ENCODE measurements around the gene HNRNPM. TPM values are rescaled to one million over a fixed set of nuclear protein-coding genes. Genes with fewer than 3 reads are reported as not detected.
"Not testable (repeated sequence)": the region's sequence is repeated elsewhere in the genome, so short reads cannot be mapped to it uniquely, and the experiment has no call there.

HNRNPM gene
- total and polyA plus RNA-seq, 2 donors = 92.7 to 123 TPM

DNA sequence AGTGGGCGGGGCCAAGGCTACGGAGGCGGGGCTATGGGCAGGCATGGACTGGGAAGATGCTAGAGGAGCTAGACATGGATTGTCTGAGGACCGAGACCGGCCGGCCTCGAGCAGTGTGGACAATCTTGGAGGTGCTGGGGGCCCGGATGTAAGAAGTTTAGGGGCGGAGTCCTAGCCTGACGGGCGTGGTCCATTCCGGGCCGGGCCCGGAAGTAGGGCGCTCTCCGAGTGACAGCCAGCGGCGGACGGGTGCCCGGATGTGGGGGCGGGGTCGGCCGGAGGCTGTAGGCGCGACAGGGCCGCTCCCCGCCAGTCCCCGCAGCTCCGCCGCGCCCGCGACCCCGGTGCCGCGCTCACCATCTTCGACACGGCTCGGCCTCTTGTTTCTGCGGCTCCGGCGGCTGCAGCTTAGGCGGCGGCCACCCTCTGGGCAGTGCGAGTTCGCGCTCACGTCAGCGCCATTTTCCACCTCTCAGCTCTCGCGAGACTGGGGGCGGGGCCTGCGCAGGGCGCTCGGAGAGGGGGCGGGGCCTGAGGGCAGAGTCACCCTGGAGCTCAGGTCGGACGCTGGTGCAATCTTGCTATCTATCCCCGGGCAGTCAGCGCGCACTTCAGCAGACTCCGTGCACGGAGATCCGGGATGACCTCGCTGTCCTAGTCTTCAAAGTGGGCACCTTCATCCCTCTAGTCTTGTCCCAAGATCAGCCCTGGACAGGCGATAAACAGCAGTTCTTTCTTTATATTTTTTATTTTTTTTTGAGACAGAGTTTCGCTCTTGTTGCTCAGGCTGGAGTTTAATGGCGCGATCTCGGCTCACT is 69.1 kb downstream of the HNRNPM start, which contains the start of gene ZNF414:
Gene ZNF414 (minus strand): TSS at position 481 of the 818 bp plus-strand sequence. CDS start 121 bp downstream, at position 360.
- Histone ChIP-seq H3K27me3 (ENCODE audit: control insufficient read depth in 2 of 2, insufficient read depth in 1 of 2, low read length in 1 of 2) (no peaks in the 10 kb centered on the region), H3K4me3 (ENCODE audit: low read length in 2 of 2) (peak within 1 kb of the TSS; percentile 59 to 98), H3K27ac (ENCODE audit: low read depth in 1 of 2, low read length in 1 of 2) (peak within 1 kb of the TSS; percentile 94 to 100), H3K4me1 (ENCODE audit: control insufficient read depth in 2 of 2, insufficient read depth in 2 of 2, low read length in 2 of 2) (peaks cover 21 to 60% of the 10 kb centered on the region in 2 donors), H3K9me3 (ENCODE audit: control insufficient read depth in 2 of 2, insufficient read depth in 1 of 2, low read length in 1 of 2) (peaks cover 1 to 4% of the 10 kb centered on the region in 2 donors), H3K36me3 (ENCODE audit: control insufficient read depth in 2 of 2, insufficient read depth in 2 of 2, low read length in 1 of 2) (peaks cover 7 to 25% of the 10 kb centered on the region in 2 donors)
- peak; percentile 85 to 98 (median 93) for DNase-seq (ENCODE audit: low read depth in 6 of 9, low spot score in 9 of 9)
- WGBS = 2% methylated on average over 70 of the region's 70 CpGs

DNA sequence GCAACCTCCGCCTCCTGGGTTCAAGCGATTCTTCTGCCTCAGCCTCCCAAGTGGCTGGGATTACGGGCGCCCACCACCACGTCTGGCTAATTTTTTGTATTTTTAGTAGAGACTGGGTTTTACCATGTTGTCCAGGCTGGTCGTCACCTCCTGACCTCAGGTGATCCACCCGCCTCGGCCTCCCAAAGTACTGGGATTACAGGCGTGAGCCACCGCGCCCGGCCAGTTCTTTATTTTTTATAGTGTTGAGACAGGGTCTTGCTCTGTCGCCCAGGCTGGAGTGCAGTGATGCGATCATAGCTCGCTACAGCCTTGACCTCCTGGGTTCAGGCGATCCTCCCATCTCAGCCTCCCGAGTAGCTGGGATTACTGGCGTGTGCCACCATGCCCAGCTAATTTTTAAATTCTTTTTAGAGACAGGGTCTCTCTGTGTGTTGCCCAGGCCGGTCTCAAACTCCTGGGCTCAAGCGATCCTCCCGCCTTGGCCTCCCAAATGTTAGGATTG is 69.8 kb downstream of the HNRNPM start:
- 86% methylated on average over 21 of the region's 21 CpGs for WGBS
- not testable (repeated sequence) for H3K27me3 ChIP-seq (ENCODE audit: control insufficient read depth in 2 of 2, insufficient read depth in 1 of 2, low read length in 1 of 2); DNase-seq (ENCODE audit: low read depth in 6 of 9, low spot score in 9 of 9); H3K9me3 ChIP-seq (ENCODE audit: control insufficient read depth in 2 of 2, insufficient read depth in 1 of 2, low read length in 1 of 2)
- peaks cover 7 to 21% of the 10 kb centered on the region in 2 donors for H3K36me3 ChIP-seq (ENCODE audit: control insufficient read depth in 2 of 2, insufficient read depth in 2 of 2, low read length in 1 of 2)
- peak overlapping the region; percentile 94 to 100 for H3K27ac ChIP-seq (ENCODE audit: low read depth in 1 of 2, low read length in 1 of 2)
- peaks cover 21 to 61% of the 10 kb centered on the region in 2 donors for H3K4me1 ChIP-seq (ENCODE audit: control insufficient read depth in 2 of 2, insufficient read depth in 2 of 2, low read length in 2 of 2)
- peak overlapping the region; percentile 59 to 98 for H3K4me3 ChIP-seq (ENCODE audit: low read length in 2 of 2)

DNA sequence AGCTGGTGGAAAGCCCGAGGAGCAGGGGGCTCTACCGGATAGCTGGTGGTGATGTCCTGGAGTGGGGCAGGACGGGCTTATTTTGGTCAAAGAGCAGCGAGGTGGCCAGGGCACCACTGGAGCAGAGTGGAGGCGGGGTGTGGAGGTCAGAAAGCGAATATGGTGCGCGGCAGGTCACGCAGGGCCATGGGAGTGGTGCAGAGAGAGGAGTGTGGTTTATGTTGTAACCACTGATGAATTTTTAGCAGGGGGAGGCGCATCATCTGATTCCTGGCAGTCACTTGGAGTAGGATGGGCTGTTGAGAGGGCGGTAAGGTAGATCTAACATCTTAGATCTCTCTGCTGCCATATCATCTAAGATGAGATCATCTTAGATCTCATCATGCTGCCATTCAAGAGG is 70.5 kb downstream of the HNRNPM start:
- WGBS = 86% methylated on average over 11 of the region's 11 CpGs
- Histone ChIP-seq H3K36me3 (ENCODE audit: control insufficient read depth in 2 of 2, insufficient read depth in 2 of 2, low read length in 1 of 2) (peaks cover 7 to 15% of the 10 kb centered on the region in 2 donors), H3K4me1 (ENCODE audit: control insufficient read depth in 2 of 2, insufficient read depth in 2 of 2, low read length in 2 of 2) (peaks cover 21 to 61% of the 10 kb centered on the region in 2 donors), H3K9me3 (ENCODE audit: control insufficient read depth in 2 of 2, insufficient read depth in 1 of 2, low read length in 1 of 2) (peaks cover 1 to 4% of the 10 kb centered on the region in 2 donors), H3K4me3 (ENCODE audit: low read length in 2 of 2) (no peak overlapping the region), H3K27me3 (ENCODE audit: control insufficient read depth in 2 of 2, insufficient read depth in 1 of 2, low read length in 1 of 2) (no peaks in the 10 kb centered on the region), H3K27ac (ENCODE audit: low read depth in 1 of 2, low read length in 1 of 2) (peak overlapping the region; percentile 64 to 71)
- peak in 1 of 9 donors; percentile 53 for DNase-seq (ENCODE audit: low read depth in 6 of 9, low spot score in 9 of 9)

DNA sequence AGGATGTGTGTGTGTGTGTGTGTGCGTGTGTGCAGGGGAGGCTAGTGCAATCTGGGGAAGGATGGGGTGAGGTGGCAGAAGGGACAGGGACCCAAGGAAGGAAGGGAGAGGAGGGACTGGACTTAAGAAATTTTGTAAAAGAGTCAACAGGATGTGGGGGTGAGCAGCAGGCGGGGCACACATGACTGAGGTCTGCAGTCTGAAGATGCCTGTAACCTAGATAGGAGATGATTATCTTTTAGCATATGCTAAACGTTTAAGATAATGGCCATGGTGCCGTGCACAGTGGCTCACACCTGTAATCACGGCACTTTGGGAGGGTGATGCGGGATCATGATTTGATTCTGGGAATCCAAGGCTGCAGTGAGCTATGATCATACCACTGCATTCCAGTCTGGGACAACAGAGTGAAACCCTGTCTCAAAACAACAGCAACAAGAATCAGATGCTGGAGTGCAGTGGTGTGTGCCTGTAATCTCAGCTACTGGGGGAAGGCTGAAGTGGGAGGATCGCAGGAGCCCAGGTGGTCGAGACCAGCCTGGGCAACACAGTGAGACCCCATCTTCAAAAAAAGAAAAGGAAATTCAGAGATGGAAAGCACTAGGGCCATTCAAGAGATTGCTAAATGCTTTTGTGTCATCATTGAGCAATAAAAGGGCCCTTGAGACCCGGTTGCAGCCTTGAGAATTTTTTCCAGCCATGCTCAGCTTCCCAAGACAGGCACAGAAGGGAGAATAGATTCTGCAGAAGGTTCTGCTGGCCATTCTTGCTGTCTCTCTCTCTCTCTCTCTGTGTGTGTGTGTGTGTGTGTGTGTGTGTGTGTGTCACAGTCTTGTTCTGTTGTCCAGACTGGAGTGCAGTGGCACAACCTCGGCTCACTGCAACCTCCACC is 73.0 kb downstream of the HNRNPM start:
- peak in 7 of 9 donors; percentile 45 to 82 (median 62) for DNase-seq (ENCODE audit: low read depth in 6 of 9, low spot score in 9 of 9)
- Histone ChIP-seq H3K27ac (ENCODE audit: low read depth in 1 of 2, low read length in 1 of 2) (peak overlapping the region; percentile 77 to 91), H3K4me3 (ENCODE audit: low read length in 2 of 2) (no peak overlapping the region), H3K9me3 (ENCODE audit: control insufficient read depth in 2 of 2, insufficient read depth in 1 of 2, low read length in 1 of 2) (no peaks in the 10 kb centered on the region), H3K36me3 (ENCODE audit: control insufficient read depth in 2 of 2, insufficient read depth in 2 of 2, low read length in 1 of 2) (no peaks in the 10 kb centered on the region), H3K27me3 (ENCODE audit: control insufficient read depth in 2 of 2, insufficient read depth in 1 of 2, low read length in 1 of 2) (no peaks in the 10 kb centered on the region), H3K4me1 (ENCODE audit: control insufficient read depth in 2 of 2, insufficient read depth in 2 of 2, low read length in 2 of 2) (peaks cover 21 to 55% of the 10 kb centered on the region in 2 donors)
- 37% methylated on average over 10 of the region's 10 CpGs for WGBS

DNA sequence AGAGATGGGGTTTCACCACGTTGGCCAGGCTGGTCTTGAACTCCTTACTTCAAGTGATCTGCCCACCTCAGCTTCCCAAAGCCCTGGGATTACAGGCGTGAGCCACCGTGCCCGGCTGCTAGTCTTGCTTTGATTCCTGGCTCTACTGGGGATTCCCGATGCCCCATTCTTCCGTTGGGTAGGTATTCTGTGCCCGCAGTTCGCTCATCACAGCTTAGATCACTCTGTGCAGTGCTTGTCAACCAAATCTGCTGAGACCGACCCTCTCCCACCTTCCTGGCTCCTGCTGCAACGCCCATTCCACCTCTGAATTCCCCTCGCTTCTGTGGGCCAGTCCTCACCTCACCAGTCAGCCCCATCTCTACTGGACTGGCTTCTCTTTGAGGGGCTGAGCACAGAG is 73.8 kb downstream of the HNRNPM start:
- H3K9me3 ChIP-seq (ENCODE audit: control insufficient read depth in 2 of 2, insufficient read depth in 1 of 2, low read length in 1 of 2) = no peaks in the 10 kb centered on the region
- peaks cover 16 to 48% of the 10 kb centered on the region in 2 donors for H3K4me1 ChIP-seq (ENCODE audit: control insufficient read depth in 2 of 2, insufficient read depth in 2 of 2, low read length in 2 of 2)
- peak overlapping the region; percentile 3 to 82 for H3K27ac ChIP-seq (ENCODE audit: low read depth in 1 of 2, low read length in 1 of 2)
- 93% methylated on average over 11 of the region's 11 CpGs for WGBS
- no peak overlapping the region for H3K4me3 ChIP-seq (ENCODE audit: low read length in 2 of 2)
- no peaks in the 10 kb centered on the region for H3K36me3 ChIP-seq (ENCODE audit: control insufficient read depth in 2 of 2, insufficient read depth in 2 of 2, low read length in 1 of 2)
- H3K27me3 ChIP-seq (ENCODE audit: control insufficient read depth in 2 of 2, insufficient read depth in 1 of 2, low read length in 1 of 2) = no peaks in the 10 kb centered on the region
- DNase-seq (ENCODE audit: low read depth in 6 of 9, low spot score in 9 of 9) = no peak

DNA sequence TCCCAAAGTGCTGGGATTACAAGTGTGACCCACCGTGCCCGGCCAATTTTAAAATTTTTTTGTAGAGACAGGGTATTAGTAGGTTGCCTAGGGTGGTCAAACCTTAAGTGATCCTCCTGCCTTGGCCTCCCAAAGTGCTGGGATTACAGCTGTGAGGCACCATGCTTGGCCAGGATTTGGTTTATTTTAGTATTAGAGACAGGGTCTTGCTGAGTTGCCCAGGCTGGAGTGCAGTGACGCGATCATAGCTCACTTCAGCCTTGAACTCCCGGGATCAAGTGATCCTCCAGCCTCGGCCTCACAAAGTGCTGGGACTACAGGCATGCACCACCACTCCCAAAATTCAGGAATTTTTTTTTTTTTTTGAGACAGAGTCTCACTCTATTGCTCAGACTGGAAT is 74.6 kb downstream of the HNRNPM start:
- Histone ChIP-seq H3K4me1 (ENCODE audit: control insufficient read depth in 2 of 2, insufficient read depth in 2 of 2, low read length in 2 of 2) (peaks cover 16 to 43% of the 10 kb centered on the region in 2 donors), H3K36me3 (ENCODE audit: control insufficient read depth in 2 of 2, insufficient read depth in 2 of 2, low read length in 1 of 2) (no peaks in the 10 kb centered on the region), H3K9me3 (ENCODE audit: control insufficient read depth in 2 of 2, insufficient read depth in 1 of 2, low read length in 1 of 2) (no peaks in the 10 kb centered on the region), H3K27ac (ENCODE audit: low read depth in 1 of 2, low read length in 1 of 2) (no peak overlapping the region), H3K27me3 (ENCODE audit: control insufficient read depth in 2 of 2, insufficient read depth in 1 of 2, low read length in 1 of 2) (no peaks in the 10 kb centered on the region), H3K4me3 (ENCODE audit: low read length in 2 of 2) (no peak overlapping the region)
- no peak for DNase-seq (ENCODE audit: low read depth in 6 of 9, low spot score in 9 of 9)
- 97% methylated on average over 6 of the region's 6 CpGs for WGBS

DNA sequence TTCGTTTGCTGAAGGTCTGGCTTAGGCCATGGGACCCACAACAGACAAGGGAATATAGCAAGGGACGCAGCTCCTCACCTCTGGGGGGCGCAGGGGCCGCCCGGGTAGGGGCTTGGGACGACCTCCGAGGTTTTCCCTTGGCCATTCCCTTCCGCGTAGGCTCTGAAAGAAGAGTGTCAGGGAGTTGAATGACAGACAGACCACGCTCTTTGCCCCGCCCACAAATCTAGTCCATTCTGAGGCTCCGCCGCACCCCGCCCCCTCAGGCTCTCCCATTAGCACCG is 80.6 kb downstream of the HNRNPM start:
- H3K4me3 ChIP-seq (ENCODE audit: low read length in 2 of 2) = peak overlapping the region in 1 of 2 donors; percentile 13
- no peaks in the 10 kb centered on the region for H3K36me3 ChIP-seq (ENCODE audit: control insufficient read depth in 2 of 2, insufficient read depth in 2 of 2, low read length in 1 of 2)
- peak overlapping the region in 1 of 2 donors; percentile 43 for H3K27ac ChIP-seq (ENCODE audit: low read depth in 1 of 2, low read length in 1 of 2)
- H3K9me3 ChIP-seq (ENCODE audit: control insufficient read depth in 2 of 2, insufficient read depth in 1 of 2, low read length in 1 of 2) = peaks cover 0 to 24% of the 10 kb centered on the region in 2 donors
- H3K27me3 ChIP-seq (ENCODE audit: control insufficient read depth in 2 of 2, insufficient read depth in 1 of 2, low read length in 1 of 2) = no peaks in the 10 kb centered on the region
- no peak for DNase-seq (ENCODE audit: low read depth in 6 of 9, low spot score in 9 of 9)
- no peaks in the 10 kb centered on the region for H3K4me1 ChIP-seq (ENCODE audit: control insufficient read depth in 2 of 2, insufficient read depth in 2 of 2, low read length in 2 of 2)
- 90% methylated on average over 15 of the region's 15 CpGs for WGBS

DNA sequence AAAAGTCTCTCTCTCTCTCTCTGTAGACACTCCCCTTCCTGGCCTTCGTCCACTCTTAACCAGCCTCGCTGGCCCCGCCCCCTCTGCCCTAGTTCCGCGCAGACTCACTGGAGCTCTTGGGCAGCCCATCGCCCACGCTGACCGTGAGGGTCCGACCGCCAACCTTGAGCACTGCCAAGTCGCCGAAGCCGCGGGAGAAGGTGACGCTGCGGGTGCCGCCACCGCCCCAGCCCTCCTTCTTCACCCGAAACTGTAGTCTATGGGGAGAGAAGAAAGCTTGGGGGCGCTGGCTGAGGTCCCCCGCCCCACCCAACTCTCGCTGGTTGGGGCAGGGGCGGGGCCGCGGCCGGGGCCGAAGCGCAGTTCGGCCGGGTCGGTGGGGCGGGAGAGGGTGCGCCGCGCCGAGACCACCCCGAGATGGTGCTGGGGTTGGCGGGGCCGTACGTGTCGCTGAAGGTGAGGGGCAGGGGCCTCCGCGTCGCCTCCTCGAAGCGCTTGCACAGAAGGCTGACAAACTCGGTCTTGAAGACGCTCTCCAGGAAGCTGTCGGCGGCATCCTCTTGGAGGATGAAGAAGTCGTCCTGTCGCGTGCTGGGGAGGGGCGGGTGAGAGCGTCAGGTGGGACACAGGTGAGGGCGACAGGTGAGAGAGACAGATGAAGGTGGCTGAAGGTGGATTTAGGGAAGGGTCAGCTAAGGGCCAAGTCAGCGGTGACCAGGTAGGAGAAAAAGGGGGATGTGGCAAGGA is 81.7 kb downstream of the HNRNPM start:
- WGBS = 90% methylated on average over 57 of the region's 57 CpGs
- H3K27ac ChIP-seq (ENCODE audit: low read depth in 1 of 2, low read length in 1 of 2) = peak overlapping the region in 1 of 2 donors; percentile 50
- DNase-seq (ENCODE audit: low read depth in 6 of 9, low spot score in 9 of 9) = peak in 1 of 9 donors; percentile 44
- no peaks in the 10 kb centered on the region for H3K36me3 ChIP-seq (ENCODE audit: control insufficient read depth in 2 of 2, insufficient read depth in 2 of 2, low read length in 1 of 2)
- peaks cover 0 to 27% of the 10 kb centered on the region in 2 donors for H3K9me3 ChIP-seq (ENCODE audit: control insufficient read depth in 2 of 2, insufficient read depth in 1 of 2, low read length in 1 of 2)
- H3K4me1 ChIP-seq (ENCODE audit: control insufficient read depth in 2 of 2, insufficient read depth in 2 of 2, low read length in 2 of 2) = no peaks in the 10 kb centered on the region
- H3K4me3 ChIP-seq (ENCODE audit: low read length in 2 of 2) = peak overlapping the region; percentile 24 to 30
- H3K27me3 ChIP-seq (ENCODE audit: control insufficient read depth in 2 of 2, insufficient read depth in 1 of 2, low read length in 1 of 2) = no peaks in the 10 kb centered on the region

Data from thymus (tissue), 11 donors.